Measurements from ENCODE around the gene COPS4. TPM values are rescaled to one million over a fixed set of nuclear protein-coding genes. Genes with fewer than 3 reads are reported as not detected.
"Not testable (repeated sequence)": the region's sequence is repeated elsewhere in the genome, so short reads cannot be mapped to it uniquely, and the experiment has no call there.

The COPS4 gene
- total RNA-seq, 1 donor from 2014 or later, result 27.6 TPM

DNA sequence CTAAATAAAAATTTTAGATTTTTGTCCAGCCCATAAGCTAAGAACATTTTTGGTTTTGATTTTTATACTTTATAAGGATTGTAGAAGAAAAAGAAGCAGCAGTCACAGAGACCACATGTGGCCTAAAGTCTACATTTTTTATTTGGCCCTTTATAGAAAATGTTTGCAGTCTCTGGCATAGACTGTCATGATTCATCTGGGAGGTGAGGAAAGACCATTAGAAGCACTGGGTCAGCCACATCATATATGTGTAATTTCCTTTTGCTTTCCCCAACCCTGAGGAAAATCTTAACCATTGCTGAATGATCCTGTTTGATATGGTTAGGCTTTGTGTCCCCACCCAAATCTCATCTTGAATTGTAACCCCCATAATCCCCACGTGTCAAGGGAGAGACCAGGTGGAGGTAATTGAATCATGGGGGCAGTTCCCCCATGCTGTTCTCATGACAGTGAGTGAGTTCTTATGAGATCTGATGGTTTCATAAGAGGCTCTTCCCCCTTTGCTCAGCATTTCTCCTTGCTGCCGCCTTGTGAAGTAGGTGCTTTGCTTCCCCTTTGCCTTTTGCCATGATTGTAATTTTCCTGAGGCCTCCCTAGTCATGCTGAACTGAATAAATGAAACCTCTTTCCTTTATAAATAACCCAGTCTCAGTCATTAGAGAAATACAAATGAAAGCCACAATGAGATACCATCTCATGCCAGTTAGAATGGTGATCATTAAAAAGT lies 12.1 kb upstream of the COPS4 start:
- TF ChIP-seq, protein P1, sequence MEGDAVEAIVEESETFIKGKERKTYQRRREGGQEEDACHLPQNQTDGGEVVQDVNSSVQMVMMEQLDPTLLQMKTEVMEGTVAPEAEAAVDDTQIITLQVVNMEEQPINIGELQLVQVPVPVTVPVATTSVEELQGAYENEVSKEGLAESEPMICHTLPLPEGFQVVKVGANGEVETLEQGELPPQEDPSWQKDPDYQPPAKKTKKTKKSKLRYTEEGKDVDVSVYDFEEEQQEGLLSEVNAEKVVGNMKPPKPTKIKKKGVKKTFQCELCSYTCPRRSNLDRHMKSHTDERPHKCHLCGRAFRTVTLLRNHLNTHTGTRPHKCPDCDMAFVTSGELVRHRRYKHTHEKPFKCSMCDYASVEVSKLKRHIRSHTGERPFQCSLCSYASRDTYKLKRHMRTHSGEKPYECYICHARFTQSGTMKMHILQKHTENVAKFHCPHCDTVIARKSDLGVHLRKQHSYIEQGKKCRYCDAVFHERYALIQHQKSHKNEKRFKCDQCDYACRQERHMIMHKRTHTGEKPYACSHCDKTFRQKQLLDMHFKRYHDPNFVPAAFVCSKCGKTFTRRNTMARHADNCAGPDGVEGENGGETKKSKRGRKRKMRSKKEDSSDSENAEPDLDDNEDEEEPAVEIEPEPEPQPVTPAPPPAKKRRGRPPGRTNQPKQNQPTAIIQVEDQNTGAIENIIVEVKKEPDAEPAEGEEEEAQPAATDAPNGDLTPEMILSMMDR (IDR thresholded peaks at IDR 0.05; ENCODE audit: insufficient read depth, low read length, poor library complexity, severe bottlenecking), result no peak
- no peaks in the 10 kb centered on the region for H3K36me3 ChIP-seq (ENCODE audit: control insufficient read depth, insufficient read depth, low read length)
- no peak for DNase-seq (ENCODE audit: low read depth)
- no peak overlapping the region for H3K4me3 ChIP-seq (ENCODE audit: low read depth, low read length)
- no peaks in the 10 kb centered on the region for H3K27me3 ChIP-seq (ENCODE audit: control insufficient read depth, insufficient read depth, low read length)

DNA sequence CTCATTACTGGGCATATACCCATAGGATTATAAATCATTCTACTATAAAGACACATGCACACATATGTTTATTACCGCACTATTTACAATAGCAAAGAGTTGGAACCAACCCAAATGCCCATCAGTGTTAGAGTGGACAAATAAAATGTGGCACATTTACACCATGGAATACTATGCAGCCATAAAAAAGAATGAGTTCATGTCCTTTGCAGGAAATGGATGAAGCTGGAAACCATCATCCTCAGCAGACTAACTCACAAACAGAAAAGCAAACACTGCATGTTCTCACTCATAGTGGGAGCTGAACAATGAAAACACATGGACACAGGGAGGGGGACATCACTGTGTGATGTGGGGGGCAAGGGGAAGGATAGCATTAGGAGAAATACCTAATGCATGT lies 11.4 kb upstream of the COPS4 start:
- not testable (repeated sequence) for H3K27me3 ChIP-seq (ENCODE audit: control insufficient read depth, insufficient read depth, low read length); H3K4me3 ChIP-seq (ENCODE audit: low read depth, low read length); DNase-seq (ENCODE audit: low read depth); H3K36me3 ChIP-seq (ENCODE audit: control insufficient read depth, insufficient read depth, low read length)

- H3K4me3 ChIP-seq (ENCODE audit: low read depth, low read length), result no peak overlapping the region
- TF ChIP-seq, protein P1 (IDR thresholded peaks at IDR 0.05; ENCODE audit: insufficient read depth, low read length, poor library complexity, severe bottlenecking), result no peak
- no peaks in the 10 kb centered on the region for H3K27me3 ChIP-seq (ENCODE audit: control insufficient read depth, insufficient read depth, low read length)
- DNase-seq (ENCODE audit: low read depth), result no peak
- H3K36me3 ChIP-seq (ENCODE audit: control insufficient read depth, insufficient read depth, low read length), result no peaks in the 10 kb centered on the region
Measured at GRCh38 chr4:83024233-83024632, 10.8 kb upstream of the COPS4 start.

- Histone ChIP-seq H3K27me3 (ENCODE audit: control insufficient read depth, insufficient read depth, low read length) (no peaks in the 10 kb centered on the region), H3K36me3 (ENCODE audit: control insufficient read depth, insufficient read depth, low read length) (no peaks in the 10 kb centered on the region), H3K4me3 (ENCODE audit: low read depth, low read length) (no peak overlapping the region)
- no peak for DNase-seq (ENCODE audit: low read depth)
- TF ChIP-seq, protein P1 (IDR thresholded peaks at IDR 0.05; ENCODE audit: insufficient read depth, low read length, poor library complexity, severe bottlenecking), result no peak
Measured at GRCh38 chr4:83025563-83025962, 9.4 kb upstream of the COPS4 start.

GRCh38 chr4:83028976-83029375 lies 6.0 kb upstream of the COPS4 start:
- TF ChIP-seq, protein P1 (IDR thresholded peaks at IDR 0.05; ENCODE audit: insufficient read depth, low read length, poor library complexity, severe bottlenecking), result no peak
- DNase-seq (ENCODE audit: low read depth), result no peak
- Histone ChIP-seq H3K4me3 (ENCODE audit: low read depth, low read length) (no peak overlapping the region), H3K27me3 (ENCODE audit: control insufficient read depth, insufficient read depth, low read length) (no peaks in the 10 kb centered on the region), H3K36me3 (ENCODE audit: control insufficient read depth, insufficient read depth, low read length) (no peaks in the 10 kb centered on the region)

DNA sequence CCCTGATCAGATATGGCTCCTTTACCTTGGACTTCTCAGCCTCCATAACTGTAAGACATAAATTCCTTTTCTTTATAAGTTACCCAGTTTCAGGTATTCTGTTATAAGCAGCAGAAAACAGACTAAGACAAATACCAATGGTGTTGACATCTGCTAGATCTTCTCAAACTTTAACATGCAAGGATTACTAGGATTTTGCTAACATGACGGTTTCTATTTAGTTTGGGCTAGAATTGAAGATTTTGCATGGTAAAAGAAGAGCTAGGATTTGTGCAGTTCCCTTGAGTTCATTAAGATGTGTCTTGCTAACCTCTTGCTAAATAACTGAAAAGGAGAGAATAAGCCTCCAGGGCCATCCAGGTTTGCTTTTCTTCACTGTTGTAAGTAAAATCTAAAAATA lies 5.3 kb upstream of the COPS4 start:
- DNase-seq (ENCODE audit: low read depth), result no peak
- no peaks in the 10 kb centered on the region for H3K36me3 ChIP-seq (ENCODE audit: control insufficient read depth, insufficient read depth, low read length)
- H3K27me3 ChIP-seq (ENCODE audit: control insufficient read depth, insufficient read depth, low read length), result no peaks in the 10 kb centered on the region
- TF ChIP-seq, protein P1 (IDR thresholded peaks at IDR 0.05; ENCODE audit: insufficient read depth, low read length, poor library complexity, severe bottlenecking), result no peak
- H3K4me3 ChIP-seq (ENCODE audit: low read depth, low read length), result no peak overlapping the region
